K562 (cell line): ENCODE measurements around the gene VPS50. TPM values are rescaled to one million over a fixed set of nuclear protein-coding genes. Genes with fewer than 3 reads are reported as not detected.
A peak's percentile ranks its signal among the peaks of the same experiment; 100 is the strongest.

Experiments
- ATAC-seq: fragments of 200-7000 bp; cut with Tn5 transposase; 3 replicates; pipeline ENCODE4 v1.9.1; 2020; ENCODE audit warnings: moderate library complexity
- BruUV-seq: library from RNA; stranded (reverse); fragments of 400-500 nt; replicated peaks from 2 replicates; lab custom pipeline; 2021; lab: Mats Ljungman, UMichigan
- CTCF ChIA-PET: fragments of 300-600 bp; formaldehyde crosslinking; extraction: SDS; loops from one replicate; lab custom pipeline; 2021; ENCODE audit warnings: low intra/inter-chr PET ratio; lab: Yijun Ruan, JAX
- POLR2A ChIA-PET: fragments of 300-600, 350-650 bp; sonication (Branson Sonifier 250); formaldehyde crosslinking; extraction: SDS; loops from one replicate; lab custom pipeline; 2021; ENCODE audit warnings: antibody characterized with exemption, inconsistent platforms; lab: Yijun Ruan, JAX
- DNase-seq, 4 experiments: peaks; one replicate each; pipeline versions ENCODE4 v3.0.0 to v3.0.0-alpha.2; 2011 to 2018; ENCODE audit warnings: low spot score in 3 of 4, mixed read lengths in 3 of 4; ENCODE audit errors: extremely low read depth in 1 of 4
- FAIRE-seq: peaks from 2 replicates; lab custom pipeline; 2011; peaks lifted over from hg19 to GRCh38; lab: Jason Lieb, UNC
- H2AFZ ChIP-seq: 2 replicates; pipeline ENCODE4 v1.6.0; 2011; ENCODE audit warnings: low read depth, low read length, control low read depth, inconsistent platforms
- H3K27ac ChIP-seq: fragments of 200-600 bp; 3 replicates; pipeline ENCODE4 v1.8.0; 2011; ENCODE audit warnings: low read depth, mild to moderate bottlenecking, control low read depth, inconsistent platforms, low read length, moderate library complexity, mixed read lengths; ENCODE audit errors: extremely low read depth
- H3K27me3 ChIP-seq, 2 experiments: fragments of 300-600 bp in 1 of 2; 2 replicates in 1 of 2; 3 replicates in 1 of 2; pipeline versions ENCODE4 v1.6.0 to v1.8.0; 2011; ENCODE audit warnings: inconsistent platforms in 2 of 2, low read length in 2 of 2, mild to moderate bottlenecking in 1 of 2, mixed read lengths in 1 of 2, moderate library complexity in 1 of 2; ENCODE audit not compliant: control insufficient read depth in 2 of 2, insufficient read depth in 2 of 2
- H3K36me3 ChIP-seq: fragments of 300-600 bp; 3 replicates; pipeline ENCODE4 v1.8.0; 2011; ENCODE audit warnings: mild to moderate bottlenecking, low read length, inconsistent platforms; ENCODE audit not compliant: control insufficient read depth, insufficient read depth
- H3K4me1 ChIP-seq, 2 experiments: fragments of 200-600 bp in 1 of 2; replicated peaks in 1 of 2; 2 replicates in 1 of 2; 3 replicates in 1 of 2; pipeline versions ENCODE4 v1.5.1 to v1.8.0; 2011; ENCODE audit warnings: inconsistent platforms in 2 of 2, low read length in 2 of 2, mild to moderate bottlenecking in 1 of 2, mixed read lengths in 1 of 2, moderate library complexity in 1 of 2; ENCODE audit not compliant: control insufficient read depth in 2 of 2, insufficient read depth in 2 of 2
- H3K4me2 ChIP-seq: 2 replicates; pipeline ENCODE4 v1.6.1; 2011; ENCODE audit warnings: low read length, control low read depth, inconsistent platforms, mixed read lengths; ENCODE audit not compliant: insufficient read depth
- H3K4me3 ChIP-seq: fragments of 200-600 bp; sonication (generic), shearing (Covaris generic); 2 replicates; pipeline ENCODE4 v1.5.1; 2016; ENCODE audit warnings: control low read depth, inconsistent platforms
- H3K79me2 ChIP-seq: fragments of 200-600 bp; 3 replicates; pipeline ENCODE4 v1.8.0; 2011; ENCODE audit warnings: low read length, inconsistent platforms; ENCODE audit not compliant: control insufficient read depth, insufficient read depth
- H3K9ac ChIP-seq, 2 experiments: 2 replicates each; pipeline versions ENCODE4 v1.6.0 to v1.6.1; 2011; ENCODE audit warnings: low read depth in 2 of 2, low read length in 2 of 2, control low read depth in 1 of 2, inconsistent platforms in 1 of 2, mild to moderate bottlenecking in 1 of 2, mixed read lengths in 1 of 2; ENCODE audit not compliant: insufficient read depth in 1 of 2
- H3K9me1 ChIP-seq: one replicate; pipeline ENCODE4 v1.6.0; 2011; ENCODE audit warnings: inconsistent platforms, mild to moderate bottlenecking, low read length, moderate library complexity; ENCODE audit not compliant: control insufficient read depth, insufficient read depth
- H3K9me3 ChIP-seq: replicated peaks from 2 replicates; pipeline ENCODE4 v1.5.1; 2011; ENCODE audit warnings: low read depth, low read length, inconsistent platforms; ENCODE audit not compliant: control insufficient read depth, insufficient read depth
- H4K20me1 ChIP-seq: replicated peaks from 2 replicates; pipeline ENCODE4 v1.6.1; 2011; ENCODE audit warnings: low read length, inconsistent platforms, mixed read lengths; ENCODE audit not compliant: control insufficient read depth, insufficient read depth
- FOS ChIP-seq: IDR thresholded peaks from 3 replicates; pipeline ENCODE4 v1.6.1; 2011; ENCODE audit not compliant: insufficient read length; ENCODE audit errors: extremely low read depth
- WGBS: fragments of 100-300 bp; shearing (Covaris generic); methylation state at CpG from one replicate; pipeline ENCODE4 v1.1.6; 2016; ENCODE audit warnings: low coverage, mixed read lengths; ENCODE audit not compliant: insufficient coverage; ENCODE audit errors: missing lambda C conversion rate; 5-methylcytosine and 5-hydroxymethylcytosine counted together
- in situ Hi-C: fragments of 300-500 bp; cut with MboI; formaldehyde crosslinking; loops from 4 replicates; pipeline ENCODE4 v1.15.0; 2018; ENCODE audit warnings: inconsistent platforms, mixed read lengths
- intact Hi-C: fragments of 100-400 bp; cut with micrococcal nuclease; formaldehyde crosslinking; loops from 2 replicates; pipeline ENCODE4 v1.14.2; 2022
- polyA plus RNA-seq, 8 experiments: library from polyadenylated mRNA; depleted of rRNA in 4 of 8; stranded (reverse) in 5 of 8; unstranded in 3 of 8; fragments of >200 nt; fragmentation: Nextera tagmentation in 2 of 8; fragmentation: Illumina TruSeq in 1 of 8; extraction: Ambion mirVana in 2 of 8; extraction: Trizol in 1 of 8; gene quantifications; 2 replicates each; pipeline versions ENCODE4 v1.2.1 to v1.2.3, GENCODE V29; 2011 to 2014; ENCODE audit warnings: inconsistent platforms in 1 of 8, missing spikeins in 1 of 8
- total RNA-seq, 7 experiments: library from RNA; depleted of rRNA in 6 of 7; stranded (reverse); fragments of >200 nt in 6 of 7; fragmentation: Illumina TruSeq in 2 of 7; extraction: Trizol in 2 of 7; gene quantifications; 2 replicates each; pipeline versions ENCODE4 v1.2.1 to v1.2.3, GENCODE V29; 2011 to 2021; ENCODE audit warnings: low replicate concordance in 1 of 7
- TF ChIP-seq, protein P1 (sequence below), 2 experiments: fragments of 450-650 bp in 1 of 2; sonication (generic) in 1 of 2; formaldehyde crosslinking in 1 of 2; IDR thresholded peaks; 2 replicates each; pipeline versions ENCODE4 v1.7.1 to v1.9.0; 2016 to 2022; ENCODE audit warnings: inconsistent platforms in 1 of 2, mild to moderate bottlenecking in 1 of 2, missing genetic modification reagents in 1 of 2

Gene VPS50
- total and polyA plus RNA-seq, 9 of the 15 experiments (the other 6 are each of a cell fraction or from before 2014, with no cell fraction given): 10.5 to 29.4 (median 15.8) TPM

DNA sequence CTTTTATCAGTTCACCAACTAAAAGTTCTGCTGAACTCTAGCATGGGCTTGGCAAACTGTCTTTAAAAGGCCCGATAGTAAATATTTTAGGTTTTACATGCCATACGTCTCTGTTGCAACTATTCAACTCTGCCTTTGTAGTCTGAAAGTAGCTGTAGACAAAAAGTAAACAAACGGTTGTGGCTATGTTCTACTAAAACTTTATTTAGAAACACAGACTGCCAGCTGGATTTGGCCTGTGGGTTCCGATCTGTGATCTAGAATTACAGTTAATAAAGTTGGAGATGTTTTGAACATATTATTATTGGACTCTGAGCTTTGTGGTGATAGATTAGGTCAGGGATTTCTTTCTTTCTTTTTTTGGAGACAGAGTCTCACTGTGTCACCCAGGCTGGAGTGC is 33.1 kb downstream of the VPS50 start:
- Histone ChIP-seq H2AFZ (no peak overlapping the region), H3K9me3 (no peaks in the 10 kb centered on the region), H3K4me1 (peaks cover 0 to 6% of the 10 kb centered on the region in 2 experiments; a peak in 2 of 5 replicates), H3K9me1 (no peaks in the 10 kb centered on the region), H3K9ac (no peak overlapping the region), H3K4me2 (no peak overlapping the region), H3K36me3 (no peaks in the 10 kb centered on the region), H4K20me1 (no peaks in the 10 kb centered on the region), H3K4me3 (no peak overlapping the region), H3K27me3 (no peaks in the 10 kb centered on the region), H3K79me2 (no peaks in the 10 kb centered on the region), H3K27ac (no peak overlapping the region)
- DNase-seq: no peak
- no peak for FAIRE-seq
- TF ChIP-seq, protein P1, sequence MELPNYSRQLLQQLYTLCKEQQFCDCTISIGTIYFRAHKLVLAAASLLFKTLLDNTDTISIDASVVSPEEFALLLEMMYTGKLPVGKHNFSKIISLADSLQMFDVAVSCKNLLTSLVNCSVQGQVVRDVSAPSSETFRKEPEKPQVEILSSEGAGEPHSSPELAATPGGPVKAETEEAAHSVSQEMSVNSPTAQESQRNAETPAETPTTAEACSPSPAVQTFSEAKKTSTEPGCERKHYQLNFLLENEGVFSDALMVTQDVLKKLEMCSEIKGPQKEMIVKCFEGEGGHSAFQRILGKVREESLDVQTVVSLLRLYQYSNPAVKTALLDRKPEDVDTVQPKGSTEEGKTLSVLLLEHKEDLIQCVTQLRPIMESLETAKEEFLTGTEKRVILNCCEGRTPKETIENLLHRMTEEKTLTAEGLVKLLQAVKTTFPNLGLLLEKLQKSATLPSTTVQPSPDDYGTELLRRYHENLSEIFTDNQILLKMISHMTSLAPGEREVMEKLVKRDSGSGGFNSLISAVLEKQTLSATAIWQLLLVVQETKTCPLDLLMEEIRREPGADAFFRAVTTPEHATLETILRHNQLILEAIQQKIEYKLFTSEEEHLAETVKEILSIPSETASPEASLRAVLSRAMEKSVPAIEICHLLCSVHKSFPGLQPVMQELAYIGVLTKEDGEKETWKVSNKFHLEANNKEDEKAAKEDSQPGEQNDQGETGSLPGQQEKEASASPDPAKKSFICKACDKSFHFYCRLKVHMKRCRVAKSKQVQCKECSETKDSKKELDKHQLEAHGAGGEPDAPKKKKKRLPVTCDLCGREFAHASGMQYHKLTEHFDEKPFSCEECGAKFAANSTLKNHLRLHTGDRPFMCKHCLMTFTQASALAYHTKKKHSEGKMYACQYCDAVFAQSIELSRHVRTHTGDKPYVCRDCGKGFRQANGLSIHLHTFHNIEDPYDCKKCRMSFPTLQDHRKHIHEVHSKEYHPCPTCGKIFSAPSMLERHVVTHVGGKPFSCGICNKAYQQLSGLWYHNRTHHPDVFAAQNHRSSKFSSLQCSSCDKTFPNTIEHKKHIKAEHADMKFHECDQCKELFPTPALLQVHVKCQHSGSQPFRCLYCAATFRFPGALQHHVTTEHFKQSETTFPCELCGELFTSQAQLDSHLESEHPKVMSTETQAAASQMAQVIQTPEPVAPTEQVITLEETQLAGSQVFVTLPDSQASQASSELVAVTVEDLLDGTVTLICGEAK (IDR thresholded peaks at IDR 0.05): peak; percentile 75
- TF ChIP-seq, protein P1 (CRISPR knock-in tag; IDR thresholded peaks at IDR 0.05): 0 out of 2 replicates have a peak, but pooled peaks have one; percentile 18
- TF ChIP-seq FOS: no peak
- 73% methylated on average over 4 of the region's 4 CpGs for WGBS
- intact Hi-C loops: no loop called here
- in situ Hi-C loops: no loop called here
- BruUV-seq: no TSS peak
- no peak for ATAC-seq
- ChIA-PET CTCF (no interaction called here), POLR2A (no interaction called here)
